Astrocyte of the cerebellum (primary cell): Measurements from ENCODE around the gene MAK.
"Not testable (repeated sequence)": the region's sequence is repeated elsewhere in the genome, so short reads cannot be mapped to it uniquely, and the experiment has no call there.

Source experiments
- DNase-seq: peaks from one replicate; pipeline ENCODE4 v3.0.0-alpha.2; 2011; ENCODE audit warnings: low read depth
- H3K4me3 ChIP-seq: 2 replicates; pipeline ENCODE4 v1.5.1; 2011; ENCODE audit warnings: mild to moderate bottlenecking, low read depth, low read length, moderate library complexity
- in situ Hi-C: cut with HindIII; loops from 2 replicates; pipeline ENCODE4 v1.10.0; 2017; ENCODE audit warnings: low sequenced_read_pairs
- TF ChIP-seq, protein P1 (sequence below): IDR thresholded peaks from 2 replicates; pipeline ENCODE4 v1.5.1; 2012; ENCODE audit warnings: low read length, low read depth, moderate library complexity, mild to moderate bottlenecking; ENCODE audit errors: missing control alignments

MAK gene, protein sequence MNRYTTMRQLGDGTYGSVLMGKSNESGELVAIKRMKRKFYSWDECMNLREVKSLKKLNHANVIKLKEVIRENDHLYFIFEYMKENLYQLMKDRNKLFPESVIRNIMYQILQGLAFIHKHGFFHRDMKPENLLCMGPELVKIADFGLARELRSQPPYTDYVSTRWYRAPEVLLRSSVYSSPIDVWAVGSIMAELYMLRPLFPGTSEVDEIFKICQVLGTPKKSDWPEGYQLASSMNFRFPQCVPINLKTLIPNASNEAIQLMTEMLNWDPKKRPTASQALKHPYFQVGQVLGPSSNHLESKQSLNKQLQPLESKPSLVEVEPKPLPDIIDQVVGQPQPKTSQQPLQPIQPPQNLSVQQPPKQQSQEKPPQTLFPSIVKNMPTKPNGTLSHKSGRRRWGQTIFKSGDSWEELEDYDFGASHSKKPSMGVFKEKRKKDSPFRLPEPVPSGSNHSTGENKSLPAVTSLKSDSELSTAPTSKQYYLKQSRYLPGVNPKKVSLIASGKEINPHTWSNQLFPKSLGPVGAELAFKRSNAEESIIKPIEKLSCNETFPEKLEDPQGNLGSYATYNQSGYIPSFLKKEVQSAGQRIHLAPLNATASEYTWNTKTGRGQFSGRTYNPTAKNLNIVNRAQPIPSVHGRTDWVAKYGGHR

DNA sequence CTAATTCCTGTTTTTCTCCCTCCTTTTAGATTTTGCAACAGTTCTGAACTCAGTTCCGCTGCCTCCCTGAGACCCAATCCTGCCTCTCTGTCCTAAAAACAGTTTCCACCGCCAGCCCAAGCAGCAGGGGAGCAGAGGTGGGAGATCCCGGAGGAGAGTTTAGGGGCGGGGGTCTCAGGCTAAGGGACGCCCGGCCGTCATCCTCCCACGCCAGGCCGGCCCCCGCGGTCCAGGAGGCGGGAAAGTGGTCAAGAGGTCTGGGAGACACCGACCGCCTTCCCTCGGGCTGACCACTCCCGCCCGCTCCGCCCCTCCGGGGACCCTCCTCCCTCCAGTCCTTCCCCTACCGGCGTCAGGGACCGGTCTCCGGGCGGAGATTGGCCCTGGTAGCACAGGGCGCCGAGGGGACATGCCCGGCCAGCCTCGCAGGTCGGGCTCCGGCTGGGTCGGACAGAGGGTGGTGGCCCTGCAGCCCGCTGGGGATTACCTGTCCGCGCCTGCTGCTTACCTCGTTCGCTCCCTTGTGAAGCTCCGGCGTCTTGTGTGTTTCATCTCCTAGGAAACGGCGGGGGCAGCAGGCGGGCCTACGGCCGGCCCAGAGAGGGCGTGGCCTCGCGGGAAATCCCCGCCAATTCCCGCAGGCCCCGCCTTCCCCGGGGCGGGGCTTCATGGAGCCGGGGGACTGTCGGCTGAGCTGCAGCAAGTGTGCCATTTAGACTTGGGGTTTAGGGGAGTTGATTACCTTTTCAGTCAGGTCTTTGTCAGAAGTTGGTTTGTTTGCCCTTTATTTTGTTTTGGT lies at the start of gene MAK:
TSS of gene MAK (minus strand) at position 545 of the 799 bp plus-strand sequence. CDS start 7,891 bp downstream, outside the sequence.
- in situ Hi-C loops, result no loop called here

DNA sequence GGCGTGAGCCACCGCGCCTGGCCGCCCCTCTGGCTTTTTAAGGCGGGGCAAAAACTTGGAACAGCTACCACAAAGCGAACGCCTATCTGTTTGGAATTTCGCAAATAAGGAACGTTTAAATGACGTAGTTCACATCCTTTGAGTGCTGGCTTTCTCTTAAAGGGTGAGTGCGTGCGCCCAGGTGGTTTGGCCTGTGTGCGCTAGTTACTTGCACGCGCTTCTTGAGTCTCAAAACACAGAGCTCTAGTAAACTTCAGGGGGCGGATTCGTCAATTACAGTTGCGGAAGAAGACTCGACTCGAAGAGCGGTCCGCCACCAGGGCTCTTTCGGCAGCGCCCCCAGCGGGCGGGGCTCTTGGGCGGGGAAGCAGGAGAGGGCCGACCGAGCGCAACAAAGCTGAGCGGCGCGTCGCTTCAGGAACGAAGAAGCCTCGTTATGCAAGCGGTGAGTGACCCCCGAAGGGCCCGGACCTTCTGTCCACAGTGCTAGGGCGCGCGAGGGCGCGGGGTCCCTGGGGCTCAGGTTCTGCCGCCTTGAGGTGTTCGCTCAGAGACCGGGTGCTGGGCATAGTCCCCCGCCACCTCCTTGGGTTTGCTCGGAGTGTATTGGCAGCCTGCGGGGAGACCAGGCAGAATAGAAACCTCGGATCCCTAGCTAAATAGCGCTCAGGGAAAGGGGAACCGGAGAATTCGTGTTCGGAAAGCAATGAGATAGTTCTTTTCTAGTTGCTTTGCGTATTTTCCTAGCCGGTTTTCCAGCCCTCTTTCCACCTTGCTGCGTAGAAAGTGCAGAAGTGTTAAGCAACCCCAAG lies 48.6 kb upstream of the MAK start, which contains the start of gene SYCP2L:
TSS of gene SYCP2L (plus strand) at position 362 of the 812 bp plus-strand sequence. CDS start at position 437, 75 bp downstream.
- DNase-seq, result peak; percentile 31
- TF ChIP-seq, protein P1, sequence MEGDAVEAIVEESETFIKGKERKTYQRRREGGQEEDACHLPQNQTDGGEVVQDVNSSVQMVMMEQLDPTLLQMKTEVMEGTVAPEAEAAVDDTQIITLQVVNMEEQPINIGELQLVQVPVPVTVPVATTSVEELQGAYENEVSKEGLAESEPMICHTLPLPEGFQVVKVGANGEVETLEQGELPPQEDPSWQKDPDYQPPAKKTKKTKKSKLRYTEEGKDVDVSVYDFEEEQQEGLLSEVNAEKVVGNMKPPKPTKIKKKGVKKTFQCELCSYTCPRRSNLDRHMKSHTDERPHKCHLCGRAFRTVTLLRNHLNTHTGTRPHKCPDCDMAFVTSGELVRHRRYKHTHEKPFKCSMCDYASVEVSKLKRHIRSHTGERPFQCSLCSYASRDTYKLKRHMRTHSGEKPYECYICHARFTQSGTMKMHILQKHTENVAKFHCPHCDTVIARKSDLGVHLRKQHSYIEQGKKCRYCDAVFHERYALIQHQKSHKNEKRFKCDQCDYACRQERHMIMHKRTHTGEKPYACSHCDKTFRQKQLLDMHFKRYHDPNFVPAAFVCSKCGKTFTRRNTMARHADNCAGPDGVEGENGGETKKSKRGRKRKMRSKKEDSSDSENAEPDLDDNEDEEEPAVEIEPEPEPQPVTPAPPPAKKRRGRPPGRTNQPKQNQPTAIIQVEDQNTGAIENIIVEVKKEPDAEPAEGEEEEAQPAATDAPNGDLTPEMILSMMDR, result peak; percentile 39
- H3K4me3 ChIP-seq, result peak within 1 kb of the TSS; percentile 45
- in situ Hi-C loops, result no loop called here

More for the DNA sequence above, at the start of gene MAK:
- TF ChIP-seq, protein P1, result no peak
- peak within 1 kb of the TSS; percentile 69 for H3K4me3 ChIP-seq
- DNase-seq, result peak; percentile 29

DNA sequence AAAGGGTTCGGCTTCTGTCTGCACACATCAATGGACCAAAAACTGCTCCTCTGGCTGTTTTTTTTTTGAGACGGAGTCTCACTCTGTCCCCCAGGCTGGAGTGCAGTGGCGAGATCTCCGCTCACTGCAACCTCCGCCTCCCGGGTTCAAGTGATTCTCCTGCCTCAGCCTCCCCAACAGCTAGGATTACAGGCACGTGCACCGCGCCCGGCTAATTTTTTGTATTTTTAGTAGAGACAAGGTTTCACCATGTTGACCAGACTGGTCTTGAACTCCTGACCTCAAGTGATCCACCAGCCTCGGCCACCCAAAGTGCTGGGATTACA lies 48.0 kb upstream of the MAK start:
- peak overlapping the region; percentile 45 for H3K4me3 ChIP-seq
- DNase-seq, in situ Hi-C loops: not testable (repeated sequence)

DNA sequence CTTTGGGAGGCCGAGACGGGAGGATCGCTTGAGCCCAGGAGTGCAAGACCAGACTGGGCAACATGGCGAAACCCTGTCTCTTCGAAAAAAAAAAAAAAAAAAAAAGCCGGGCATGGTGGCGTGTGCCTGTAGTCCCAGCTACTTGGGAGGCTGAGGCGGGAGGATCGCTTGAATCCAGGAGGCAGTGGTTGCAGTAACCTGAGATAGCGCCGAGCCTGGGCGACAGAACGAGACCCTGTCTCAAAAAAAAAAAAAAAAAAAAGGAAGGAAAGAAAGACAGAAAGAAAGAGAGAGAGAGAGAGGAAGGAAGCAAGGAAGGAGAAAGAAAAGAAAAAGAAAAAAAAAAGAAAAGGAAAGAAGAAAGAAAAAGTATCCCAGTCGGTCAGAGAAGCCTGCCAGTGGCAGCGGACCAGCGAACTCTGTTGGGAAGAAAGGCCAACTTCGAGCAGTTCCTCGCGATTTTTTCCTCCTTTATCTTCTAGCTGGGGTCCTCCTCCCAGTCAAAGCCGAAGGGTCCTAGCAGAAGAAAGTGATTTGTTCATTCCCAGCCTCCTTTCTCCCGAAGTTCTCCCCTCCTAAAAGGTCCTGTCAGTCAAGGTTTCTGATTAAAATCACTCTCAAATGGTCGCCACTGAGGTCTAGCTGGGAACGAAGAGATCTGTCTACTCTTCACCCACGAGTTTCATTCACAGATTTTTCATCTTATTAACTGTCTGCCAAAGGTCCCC lies 46.1 kb upstream of the MAK start:
- in situ Hi-C loops, result no loop called here
- DNase-seq, result no peak
- no peak overlapping the region for H3K4me3 ChIP-seq
- TF ChIP-seq, protein P1, result no peak

DNA sequence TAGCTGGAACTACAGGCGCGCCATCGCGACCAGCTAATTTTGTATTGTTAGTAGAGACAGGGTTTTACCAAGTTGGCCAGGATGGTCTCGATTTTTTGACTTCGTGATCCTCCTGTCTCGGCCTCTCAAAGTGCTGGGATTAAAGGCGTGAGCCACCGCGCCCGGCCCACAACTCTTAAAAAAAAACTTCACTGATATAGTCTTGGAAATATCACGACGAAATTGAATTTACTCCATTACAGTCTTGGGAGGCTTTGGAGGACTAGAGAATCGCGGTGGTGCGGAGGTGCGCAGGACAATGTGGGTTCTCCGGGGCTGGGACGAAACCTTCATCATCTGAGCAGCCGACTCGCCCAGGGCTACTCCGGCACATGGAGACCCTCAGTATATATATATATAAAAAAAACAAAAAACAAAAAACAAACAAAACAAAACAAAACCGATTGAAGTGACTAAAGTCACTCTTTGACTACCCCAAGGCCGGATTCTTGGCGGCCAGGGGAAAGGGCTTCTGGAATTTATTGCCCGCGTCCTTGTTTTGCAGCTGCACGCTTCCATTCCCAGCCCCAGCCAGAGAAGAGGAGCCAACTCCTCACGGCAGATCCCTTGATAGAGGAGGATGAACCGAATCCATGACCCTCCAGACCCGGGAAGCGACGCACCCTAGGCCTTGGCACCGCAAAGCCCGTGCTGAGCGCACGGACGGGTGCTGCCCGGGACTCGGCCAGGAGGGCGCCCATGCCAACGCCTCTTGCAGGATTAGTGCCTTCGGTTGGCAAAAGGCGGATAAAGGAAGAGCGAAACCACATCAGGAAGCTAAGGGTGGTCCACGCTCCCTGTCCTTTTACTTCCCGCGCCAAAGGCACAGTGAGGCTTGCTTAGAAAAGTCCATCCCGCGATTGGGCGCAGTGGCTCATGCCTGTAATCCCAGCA lies 45.2 kb upstream of the MAK start:
- TF ChIP-seq, protein P1, result no peak
- H3K4me3 ChIP-seq, result no peak overlapping the region

More for the DNA sequence above, 45.2 kb upstream of the MAK start:
- DNase-seq, result no peak
- in situ Hi-C loops, result no loop called here
